ENCODE results near the gene PYM1.
"Not testable (repeated sequence)": the region's sequence is repeated elsewhere in the genome, so short reads cannot be mapped to it uniquely, and the experiment has no call there.

GRCh38 chr12:55866454-55867004 is 61.2 kb downstream of the PYM1 start:
- not testable (repeated sequence) for TF ChIP-seq CTCF (IDR thresholded peaks at IDR 0.05); ZFX (IDR thresholded peaks at IDR 0.05; ENCODE audit: borderline replicate concordance)

All from 22Rv1 (cell line).